ENCODE data around the gene CHD5.

The CHD5 gene

DNA sequence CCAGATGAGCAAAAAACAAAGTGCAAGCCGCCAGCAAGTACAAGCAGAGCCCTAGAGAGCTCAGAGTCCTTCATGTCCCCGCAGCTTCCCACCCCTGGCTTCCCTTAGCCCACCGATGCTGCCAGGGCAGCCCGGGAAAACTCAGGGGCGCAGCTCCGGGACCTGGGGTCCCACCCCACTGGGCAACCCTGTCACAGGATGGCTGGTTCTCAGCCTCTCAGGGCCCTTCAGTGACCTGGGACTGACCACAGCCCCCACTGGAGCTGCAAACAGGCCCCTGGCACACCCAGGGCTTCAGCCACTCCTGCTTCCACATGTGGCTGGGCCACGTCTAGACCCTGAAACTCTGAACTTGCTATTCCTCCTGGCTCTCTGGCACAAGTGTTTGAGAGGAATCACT lies 49.5 kb downstream of the CHD5 start:
- no peak for DNase-seq (ENCODE audit: low read depth)

DNA sequence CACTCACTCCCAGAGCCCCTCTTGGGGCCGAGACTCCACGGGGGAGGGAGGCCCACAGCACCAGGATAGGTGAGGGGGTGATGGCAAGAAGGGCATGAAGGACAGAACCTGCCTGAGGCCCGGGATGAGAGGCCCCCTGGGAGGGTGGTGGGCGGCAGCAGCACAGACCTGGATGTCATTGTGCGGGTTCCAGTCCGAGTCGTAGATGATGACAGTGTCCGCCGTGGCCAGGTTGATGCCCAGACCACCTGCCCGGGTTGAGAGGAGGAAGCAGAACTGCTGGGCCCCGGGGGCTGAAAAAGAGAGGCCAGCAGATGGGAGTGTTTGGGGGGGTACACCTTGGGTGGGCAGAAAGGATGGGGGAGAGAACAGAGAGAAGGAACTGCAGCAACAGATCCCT lies 50.1 kb downstream of the CHD5 start:
- DNase-seq (ENCODE audit: low read depth), result no peak

DNA sequence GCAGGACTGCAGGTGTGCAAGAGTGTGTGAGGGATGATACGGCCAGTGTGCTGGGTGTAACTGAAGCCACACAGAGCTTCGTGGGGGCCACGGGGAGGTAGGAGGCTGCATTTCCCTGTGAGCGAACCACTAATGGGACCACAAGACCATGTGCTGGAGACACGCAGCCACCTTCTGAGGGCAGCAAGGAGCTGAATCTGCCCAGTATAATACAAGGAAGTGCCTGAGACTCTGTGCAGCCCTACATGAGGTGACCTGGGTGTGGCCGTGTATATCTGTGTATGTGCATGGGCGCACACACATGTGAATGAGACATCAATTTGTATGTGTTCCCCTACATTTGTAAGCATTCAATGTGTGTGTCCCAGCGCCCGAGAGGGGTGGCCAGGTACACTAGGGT lies 50.8 kb downstream of the CHD5 start:
- no peak for DNase-seq (ENCODE audit: low read depth)

DNA sequence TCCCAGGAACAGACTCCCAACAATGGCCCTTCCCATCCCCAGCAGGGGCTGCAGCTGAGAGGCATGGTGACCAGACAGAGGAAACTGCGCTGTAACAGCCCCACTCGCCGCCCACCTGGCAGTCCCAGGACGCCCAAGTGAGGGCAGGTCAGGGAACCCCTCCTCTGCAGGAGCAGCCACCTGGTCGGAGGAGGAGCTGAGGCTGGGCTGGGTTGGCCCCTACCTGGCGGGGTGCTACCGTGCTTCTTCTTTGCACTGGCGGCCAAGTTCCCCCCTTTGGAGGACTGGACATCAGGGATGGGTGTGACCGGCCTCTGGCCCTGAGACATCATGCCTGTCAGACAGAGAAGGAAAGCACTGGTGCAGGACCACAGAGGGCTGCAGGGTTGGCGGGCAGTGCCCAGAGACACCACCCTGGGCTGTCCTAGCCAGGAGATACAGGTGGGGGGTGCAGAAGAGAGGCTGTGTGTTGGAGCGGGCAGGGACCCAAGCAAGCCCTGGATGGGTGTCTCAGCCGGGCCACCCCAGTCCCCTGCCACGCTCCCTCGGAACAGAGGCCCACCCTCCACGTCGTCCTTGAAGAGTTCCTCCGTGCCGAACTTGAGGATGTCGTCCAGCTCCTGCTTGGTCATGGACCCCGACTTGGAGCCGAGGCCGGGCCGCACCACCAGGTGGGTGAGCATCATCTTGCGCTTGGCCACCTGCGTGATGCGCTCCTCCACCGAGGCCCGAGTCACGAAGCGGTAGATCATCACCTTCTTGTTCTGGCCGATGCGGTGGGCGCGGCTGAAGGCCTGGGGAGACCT lies 51.6 kb downstream of the CHD5 start:
- no peak for DNase-seq (ENCODE audit: low read depth)

DNA sequence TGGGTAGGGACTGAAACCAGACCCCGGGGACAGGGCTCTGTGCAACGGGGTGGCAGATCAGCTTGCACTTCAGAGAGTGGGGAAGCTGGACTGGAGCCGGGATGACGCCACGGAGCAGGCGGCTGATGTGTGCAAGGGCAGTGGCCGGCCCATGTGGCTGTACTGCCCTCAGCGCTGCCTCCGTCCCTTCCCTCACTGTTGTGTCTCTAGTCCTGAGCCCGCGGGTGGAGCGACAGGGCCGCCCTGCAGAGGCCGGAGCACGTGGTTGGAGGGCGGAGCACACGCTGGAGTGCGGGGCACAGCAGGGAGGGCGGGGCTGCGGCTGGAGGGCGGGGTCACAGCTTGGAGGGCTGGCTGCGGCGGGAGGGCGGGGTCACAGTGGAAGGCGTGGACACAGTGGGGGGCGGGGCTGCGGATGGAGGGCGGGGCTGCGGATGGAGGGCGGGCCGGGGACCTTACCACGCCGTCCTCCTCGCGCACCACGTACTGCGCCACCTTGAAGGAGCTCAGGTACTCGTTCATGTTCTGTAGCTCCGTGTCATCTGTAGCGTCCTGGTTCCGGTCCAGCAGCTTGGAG lies 52.4 kb downstream of the CHD5 start:
- peak; percentile 96 for DNase-seq (ENCODE audit: low read depth)

DNA sequence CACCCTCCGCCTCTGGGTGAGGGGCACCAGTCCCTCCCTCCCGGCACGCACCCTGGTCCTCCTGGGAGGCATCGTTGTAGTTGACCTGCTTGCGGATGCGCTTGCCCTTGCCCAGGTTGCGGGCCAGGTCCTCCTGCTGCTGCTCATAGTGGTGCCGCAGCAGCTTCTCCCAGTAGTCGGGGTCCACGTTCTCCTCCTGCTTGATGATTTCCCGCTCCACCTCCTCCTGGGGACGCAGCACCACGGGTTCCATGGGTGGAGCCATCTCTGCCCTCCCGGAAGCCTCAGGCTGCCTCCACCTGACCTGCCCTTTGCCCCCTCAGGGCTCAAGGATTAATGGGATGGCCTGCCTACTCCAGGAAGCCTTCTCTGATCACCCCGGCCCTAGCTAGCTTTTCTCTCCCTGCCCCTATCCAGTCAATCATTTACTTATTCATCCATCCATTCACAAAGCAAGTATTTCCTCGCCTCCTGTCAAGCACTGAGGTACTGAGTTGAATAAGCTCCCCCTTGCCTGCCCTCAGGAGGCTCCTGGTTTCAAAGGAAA lies 53.5 kb downstream of the CHD5 start:
- no peak for DNase-seq (ENCODE audit: low read depth)

DNA sequence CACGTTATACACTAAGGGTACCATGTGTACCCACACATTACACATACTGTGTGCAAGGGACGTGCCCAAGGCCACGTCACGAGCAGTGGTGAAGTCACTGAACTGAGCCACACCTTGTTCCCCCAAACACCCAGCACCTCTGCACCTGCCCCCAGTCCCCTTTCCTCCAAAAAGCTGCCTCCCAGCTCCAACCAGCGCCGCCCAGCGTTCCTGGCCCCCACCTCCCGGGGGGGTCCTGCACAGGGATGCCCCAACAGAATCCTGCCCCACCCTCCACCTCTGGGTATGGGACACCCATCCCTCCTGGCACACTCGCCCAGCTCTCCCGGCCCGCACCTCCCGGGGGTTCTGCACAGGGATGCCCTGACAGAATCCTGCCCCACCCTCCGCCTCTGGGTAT lies 54.1 kb downstream of the CHD5 start:
- no peak for DNase-seq (ENCODE audit: low read depth)

DNA sequence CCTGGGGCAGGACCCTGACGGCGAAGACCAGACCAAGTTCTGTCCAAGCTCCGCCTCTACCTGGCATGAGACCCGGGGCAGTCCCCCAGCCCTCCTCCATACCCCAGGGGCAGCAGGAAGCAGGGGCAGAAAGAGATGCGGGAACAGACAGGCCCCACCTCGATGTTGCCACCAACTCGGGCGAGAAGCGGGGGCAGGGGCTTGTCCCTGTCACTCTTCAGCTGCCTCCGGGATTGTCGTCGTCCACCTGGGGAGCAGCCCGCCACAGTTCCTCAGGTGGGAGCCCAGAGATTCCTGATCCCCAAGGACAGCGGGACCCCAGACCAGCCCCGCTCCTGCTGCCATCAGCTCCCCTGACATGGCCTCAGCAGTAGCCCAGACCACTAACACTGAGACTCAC lies 54.8 kb downstream of the CHD5 start:
- DNase-seq (ENCODE audit: low read depth), result no peak

DNA sequence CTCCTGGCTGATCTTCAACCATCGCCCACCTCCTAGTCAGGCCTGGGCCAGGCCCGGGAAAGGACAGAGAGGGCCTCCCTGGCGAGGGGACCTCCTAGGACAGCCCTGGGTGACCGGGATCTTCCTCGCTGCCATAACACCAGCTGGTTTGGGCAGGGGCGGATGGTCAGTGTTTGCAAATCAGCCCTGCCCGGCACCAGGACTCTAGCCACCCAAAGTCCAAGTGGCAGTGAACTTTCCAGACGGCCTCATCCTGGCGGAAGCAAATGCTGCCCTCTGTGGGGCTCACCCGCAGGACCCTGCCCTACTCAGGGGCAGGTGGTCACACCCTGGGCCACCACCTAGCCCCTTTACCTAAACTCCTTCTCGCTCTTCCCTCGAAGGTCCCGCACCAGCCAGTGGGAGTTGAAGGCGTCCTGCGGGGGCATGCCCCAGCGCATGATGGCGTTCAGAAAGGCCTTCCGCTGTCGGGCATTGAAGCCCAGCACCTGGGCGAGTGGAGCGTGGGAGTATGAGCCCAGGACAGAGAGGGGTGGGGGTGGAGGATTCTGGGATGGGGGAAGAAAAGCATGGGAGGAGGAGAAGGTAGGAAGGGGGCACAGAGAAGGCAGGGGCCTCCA lies 55.3 kb downstream of the CHD5 start:
- DNase-seq (ENCODE audit: low read depth), result no peak

DNA sequence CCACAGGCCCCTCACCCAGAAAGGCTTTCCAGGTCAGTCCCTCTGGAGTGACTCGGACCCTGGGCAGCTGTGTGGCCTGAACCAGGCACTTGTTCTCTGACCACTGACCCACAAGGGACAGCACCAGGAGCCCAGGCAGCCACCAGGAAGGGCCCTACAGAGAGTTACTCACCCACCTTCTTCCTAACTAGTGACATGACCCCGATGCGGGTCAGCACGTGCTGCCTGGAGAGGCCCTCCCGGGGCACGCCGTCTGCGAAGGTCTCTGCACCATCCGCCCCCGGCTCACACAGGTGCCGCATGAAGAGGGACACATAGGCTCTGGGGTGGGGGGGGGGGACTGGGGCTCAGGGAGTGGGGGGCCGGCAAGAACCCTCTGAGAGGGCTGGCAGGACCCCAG lies 55.8 kb downstream of the CHD5 start:
- DNase-seq (ENCODE audit: low read depth), result no peak

DNA sequence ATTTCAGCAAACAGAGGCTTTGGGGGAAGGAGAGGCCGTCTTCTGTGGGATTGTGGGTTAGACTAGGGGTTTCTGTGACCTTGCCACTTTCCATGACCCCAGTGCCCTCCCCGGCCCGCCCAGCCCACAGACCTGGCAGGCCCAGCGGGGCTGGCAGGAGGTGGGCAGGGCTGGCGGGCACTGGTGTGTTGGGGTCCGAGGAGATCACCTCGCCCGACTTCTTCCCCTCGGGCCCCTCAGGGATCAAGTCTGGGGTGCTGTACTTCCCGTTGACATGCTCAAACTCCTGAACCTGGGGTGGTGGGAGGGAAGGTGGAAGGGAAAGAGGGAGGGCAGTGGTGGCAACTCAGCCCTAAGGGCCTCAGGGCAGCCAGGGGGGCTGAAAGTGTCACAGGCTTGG lies 56.3 kb downstream of the CHD5 start:
- no peak for DNase-seq (ENCODE audit: low read depth)

DNA sequence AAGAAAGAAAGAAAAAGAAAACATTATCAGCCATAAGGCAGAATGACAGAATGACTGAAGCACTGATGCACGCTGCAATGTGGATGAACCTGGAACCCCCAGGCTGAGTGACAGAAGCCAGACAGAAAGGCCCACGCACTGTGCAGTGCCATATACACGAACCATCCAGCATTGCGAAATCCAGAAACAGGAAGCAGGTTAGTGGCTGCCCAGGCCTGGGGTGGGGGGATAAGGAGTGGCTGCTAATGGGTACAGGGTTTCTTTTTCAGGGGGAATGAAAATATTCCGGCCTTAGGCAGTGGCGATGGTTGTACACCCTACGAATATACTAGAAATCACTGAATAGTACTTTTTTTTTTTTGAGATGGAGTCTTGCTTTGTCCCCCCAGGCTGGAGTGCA lies 57.0 kb downstream of the CHD5 start:
- no peak for DNase-seq (ENCODE audit: low read depth)

DNA sequence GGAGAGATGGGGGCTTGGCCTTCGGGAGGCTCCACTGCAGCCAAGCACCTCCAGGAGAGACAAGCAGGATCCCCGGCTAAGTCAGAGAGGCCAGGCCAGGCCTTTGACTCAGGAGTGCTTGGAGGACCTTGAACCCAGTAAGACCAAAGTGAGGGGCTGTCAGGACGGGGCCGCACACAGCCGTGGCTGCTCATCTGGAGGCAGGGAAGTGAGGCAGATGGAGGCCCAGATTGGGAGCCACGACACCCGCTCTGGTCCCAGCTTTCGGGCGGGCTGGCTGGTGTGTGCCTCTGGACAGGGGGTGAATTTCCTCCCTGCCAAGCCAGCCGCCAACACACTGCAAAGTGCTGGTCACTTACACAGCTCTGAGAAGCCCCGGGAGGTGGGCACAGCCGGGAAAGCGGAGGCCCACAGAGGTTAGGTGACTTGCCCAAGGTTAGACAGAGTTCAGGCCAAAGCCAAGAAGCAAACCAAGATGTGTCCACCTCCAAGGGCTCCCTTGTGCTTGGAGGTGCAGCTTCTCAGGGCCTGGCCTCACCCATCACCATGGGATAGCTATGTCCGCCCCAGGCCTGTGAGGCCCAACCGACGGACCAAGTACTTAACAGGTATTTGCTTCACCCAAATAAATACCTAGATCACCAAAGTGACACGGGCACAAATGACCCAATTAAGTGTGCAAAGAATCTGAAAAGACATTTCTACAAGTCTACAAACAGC lies 58.3 kb downstream of the CHD5 start:
- DNase-seq (ENCODE audit: low read depth), result no peak

DNA sequence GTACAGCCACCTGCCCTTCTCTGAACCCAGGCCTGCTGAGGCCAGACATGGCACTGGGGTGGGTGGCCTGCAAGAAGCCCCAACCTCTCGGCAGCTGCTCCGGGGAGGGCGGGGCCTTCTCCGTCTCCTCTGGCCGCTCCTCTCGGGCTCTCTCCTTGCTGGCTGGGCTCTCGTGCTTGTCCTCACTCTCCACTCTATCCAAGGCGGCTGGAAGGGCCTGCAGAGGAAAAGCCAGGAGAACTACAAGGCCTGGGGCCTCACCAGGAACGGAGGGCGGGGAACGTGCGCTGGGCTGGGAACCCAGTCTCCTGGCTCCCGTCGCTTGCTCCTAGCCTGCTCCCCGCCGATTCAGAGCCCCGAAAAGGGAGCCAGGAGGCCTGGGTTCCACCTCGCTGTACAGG lies 59.1 kb downstream of the CHD5 start:
- DNase-seq (ENCODE audit: low read depth), result no peak

DNA sequence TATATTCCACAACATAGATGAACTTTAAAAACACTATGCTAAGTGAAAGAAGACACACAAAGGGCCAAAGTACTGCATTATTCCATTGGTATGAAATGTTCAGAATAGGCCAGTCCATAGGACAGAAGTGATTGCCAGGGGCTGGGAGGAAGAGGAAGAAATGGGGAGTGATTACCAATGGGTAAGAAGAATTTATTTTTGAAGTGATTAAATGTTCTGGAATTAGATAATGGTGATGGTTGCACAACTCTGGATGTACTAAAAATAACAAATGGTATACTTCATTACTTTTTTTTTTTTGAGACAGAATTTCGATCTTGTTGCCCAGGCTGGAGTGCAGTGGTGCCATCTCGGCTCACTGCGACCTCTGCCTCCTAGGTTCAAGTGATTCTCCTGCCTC lies 61.7 kb downstream of the CHD5 start:
- DNase-seq (ENCODE audit: low read depth), result no peak

DNA sequence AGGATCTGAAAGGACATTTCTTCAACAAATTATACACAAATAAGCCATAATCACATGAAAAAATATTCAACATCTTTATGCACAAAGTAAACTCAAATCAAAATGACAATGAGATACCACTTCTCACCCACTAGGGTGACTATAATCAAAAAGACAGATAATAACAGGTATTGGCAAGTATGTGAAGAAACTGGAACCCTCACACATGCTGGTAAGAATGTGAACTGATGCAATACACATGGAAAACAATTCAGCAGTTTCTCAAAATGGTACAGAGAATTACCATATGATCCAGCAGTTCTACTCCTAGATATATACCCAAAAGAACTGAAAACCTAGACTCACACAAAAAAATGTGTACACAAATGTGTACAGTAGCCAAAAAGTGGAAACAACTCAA lies 62.5 kb downstream of the CHD5 start:
- DNase-seq (ENCODE audit: low read depth), result no peak

DNA sequence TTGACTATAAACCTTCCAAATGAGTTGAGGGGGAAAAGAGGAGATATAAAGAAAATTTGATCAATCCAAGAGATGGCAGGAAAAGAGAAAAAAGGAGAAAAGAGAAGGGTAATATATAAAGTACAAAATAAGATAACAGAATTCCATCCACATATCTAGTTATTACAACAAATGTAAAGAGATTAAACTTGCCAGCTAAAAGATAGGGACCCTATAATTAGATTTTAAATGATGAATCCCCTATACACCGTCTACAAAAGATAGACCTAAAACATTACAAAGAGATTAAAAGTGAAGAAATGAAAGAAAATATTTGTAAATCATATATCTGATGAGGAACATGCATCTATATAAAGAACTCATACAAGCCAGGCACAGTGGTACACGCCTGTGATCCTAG lies 63.1 kb downstream of the CHD5 start:
- no peak for DNase-seq (ENCODE audit: low read depth)

DNA sequence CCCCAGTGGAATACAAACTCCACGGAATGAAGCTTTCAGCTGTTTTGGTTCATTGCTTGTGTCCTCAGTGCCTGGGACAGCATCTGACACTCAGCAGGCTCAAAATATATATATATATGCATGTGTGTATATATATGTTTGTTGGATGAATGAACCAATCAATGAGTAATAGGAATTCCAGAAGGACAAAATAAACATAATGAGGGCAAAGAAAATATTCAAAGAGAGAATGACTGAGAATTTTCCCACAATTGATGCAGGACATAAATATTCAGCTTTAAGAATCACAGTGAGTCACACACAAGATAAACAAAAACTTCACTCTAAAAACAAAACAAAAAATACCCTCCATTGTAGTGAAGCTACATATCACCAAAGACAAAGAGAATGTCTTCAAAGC lies 64.0 kb downstream of the CHD5 start:
- no peak for DNase-seq (ENCODE audit: low read depth)

DNA sequence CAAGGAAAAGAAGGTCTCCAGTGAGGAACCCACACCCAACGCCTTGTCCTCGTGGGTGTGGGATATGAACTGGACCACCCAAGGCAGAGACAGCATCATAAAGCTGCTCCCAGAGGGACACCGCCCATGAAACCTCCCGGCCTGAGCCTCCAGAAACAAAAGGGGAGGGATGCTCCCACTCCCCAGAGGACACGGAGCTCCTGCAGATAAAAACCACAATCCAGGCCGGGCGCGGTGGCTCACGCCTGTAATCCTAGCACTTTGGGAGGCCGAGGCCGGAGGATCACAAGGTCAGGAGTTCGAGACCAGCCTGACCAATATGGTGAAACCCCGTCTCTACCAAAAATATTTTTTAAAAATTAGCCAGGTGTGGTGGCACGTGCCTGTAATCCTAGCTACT lies 66.4 kb downstream of the CHD5 start:
- no peak for DNase-seq (ENCODE audit: low read depth)

DNA sequence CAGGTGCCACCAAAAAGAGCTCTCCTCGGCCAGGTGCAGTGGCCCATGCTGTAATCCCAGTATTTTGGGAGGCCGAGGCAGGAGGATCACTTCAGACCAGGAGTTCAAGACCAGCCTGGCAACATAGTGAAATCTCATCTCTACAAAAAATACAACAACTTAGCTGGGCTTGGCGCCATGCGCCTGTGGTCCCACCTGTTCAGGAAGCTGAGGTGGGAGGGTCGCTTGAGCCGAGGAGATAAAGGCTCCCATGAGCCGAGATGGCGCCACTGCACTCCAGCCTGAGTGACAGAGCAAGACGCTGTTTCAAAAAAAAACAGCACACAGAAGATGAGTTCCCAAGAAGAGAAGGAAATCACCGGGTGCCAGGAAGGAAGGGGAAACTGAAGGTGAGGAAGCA lies 67.0 kb downstream of the CHD5 start:
- DNase-seq (ENCODE audit: low read depth), result no peak

DNA sequence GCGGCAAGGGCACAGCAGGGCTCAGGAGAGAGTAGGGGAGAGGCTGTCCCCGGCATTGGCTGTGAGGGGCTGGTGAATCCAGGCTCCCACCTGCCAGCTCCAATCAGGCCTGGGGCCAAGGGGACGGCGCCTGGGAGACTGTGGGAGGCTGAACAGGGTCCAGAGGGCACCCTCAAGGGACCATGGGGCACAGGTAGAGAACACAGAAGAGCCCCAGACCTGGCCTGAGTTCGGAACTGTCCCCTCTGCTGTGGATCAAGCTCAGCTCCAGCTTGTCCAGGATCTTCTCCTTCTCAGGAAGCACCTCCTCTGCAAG lies 67.5 kb downstream of the CHD5 start:
- DNase-seq (ENCODE audit: low read depth), result no peak

DNA sequence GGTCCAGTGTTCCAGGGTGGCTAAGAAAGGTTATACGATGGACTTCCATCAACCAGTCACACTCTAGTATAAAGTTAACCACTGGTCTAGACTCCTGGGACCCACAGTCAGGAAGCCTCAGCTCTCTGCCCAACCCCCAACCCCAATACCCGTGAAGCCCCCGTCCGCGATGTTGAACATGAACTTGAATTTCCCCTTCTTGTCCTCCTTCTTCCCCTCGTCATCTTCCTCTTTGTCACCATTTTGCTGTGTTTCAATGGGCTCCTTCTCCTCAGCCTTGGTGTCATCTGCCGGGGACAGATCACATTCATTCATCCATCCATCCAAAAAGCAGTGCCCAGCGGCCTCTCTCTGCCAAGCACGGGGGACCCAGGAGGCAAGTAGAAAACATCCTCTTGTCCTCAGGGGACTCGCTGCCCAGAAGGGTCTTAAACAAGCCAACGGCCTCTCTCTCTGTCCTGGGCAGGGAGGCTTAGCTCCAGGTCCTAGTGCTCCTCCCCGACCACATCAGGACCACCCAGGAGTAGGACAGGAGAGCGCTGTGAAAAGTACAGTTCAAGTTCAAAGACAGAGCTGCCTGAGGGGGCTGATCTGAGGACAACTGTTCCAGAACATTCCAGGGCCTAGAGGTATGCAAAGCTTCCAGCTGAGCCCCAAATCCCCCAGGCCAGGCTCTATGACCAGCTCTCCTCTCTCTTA lies 68.0 kb downstream of the CHD5 start:
- DNase-seq (ENCODE audit: low read depth), result no peak

All from CMK (cell line).